HG03108 (cell line): Measurements from ENCODE around the gene TBX18.

Experiments
- ATAC-seq: cut with Tn5 transposase; IDR thresholded peaks from one replicate; pipeline ENCODE4 v1.9.1; 2021; ENCODE audit warnings: moderate library complexity; ENCODE audit not compliant: unreplicated experiment

The TBX18 gene

DNA sequence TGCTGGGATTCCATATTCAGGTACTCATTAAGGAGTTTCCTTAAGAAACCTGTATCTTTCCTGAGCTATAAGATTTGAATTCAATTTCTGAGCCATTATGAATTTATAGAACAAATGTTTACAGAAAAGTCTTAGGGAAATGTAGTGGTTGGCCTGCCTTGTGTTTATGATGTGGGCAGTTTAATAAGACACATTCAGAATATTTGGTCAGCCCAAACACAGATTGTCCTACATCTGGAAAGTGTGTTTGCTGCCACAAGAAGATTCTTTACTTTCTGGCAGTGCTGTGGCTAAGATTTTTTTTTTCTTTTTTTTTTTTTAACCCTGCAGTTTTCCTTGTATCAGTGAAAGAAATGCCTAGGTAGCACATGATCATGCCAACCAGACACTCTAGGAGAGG is 15.2 kb downstream of the TBX18 start:
- no peak for ATAC-seq

DNA sequence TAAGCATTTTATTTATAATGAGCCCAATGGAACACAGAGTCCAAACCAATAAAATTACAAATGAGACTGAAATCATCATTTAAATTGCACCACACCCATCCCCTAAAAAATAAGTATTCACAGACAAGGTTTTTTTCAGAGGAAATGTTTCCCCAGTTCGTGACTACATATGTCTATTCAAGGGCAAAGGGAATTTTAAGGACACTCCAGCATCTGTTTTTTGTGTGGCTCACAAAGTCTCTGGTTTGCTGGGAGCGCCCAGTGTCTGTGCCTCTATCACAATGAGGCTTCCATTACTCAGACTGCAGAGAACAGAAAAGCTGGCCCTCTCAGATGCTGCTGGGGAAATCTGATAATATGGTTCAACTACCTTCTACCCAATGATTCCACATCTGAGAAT is 16.0 kb downstream of the TBX18 start:
- no peak for ATAC-seq

DNA sequence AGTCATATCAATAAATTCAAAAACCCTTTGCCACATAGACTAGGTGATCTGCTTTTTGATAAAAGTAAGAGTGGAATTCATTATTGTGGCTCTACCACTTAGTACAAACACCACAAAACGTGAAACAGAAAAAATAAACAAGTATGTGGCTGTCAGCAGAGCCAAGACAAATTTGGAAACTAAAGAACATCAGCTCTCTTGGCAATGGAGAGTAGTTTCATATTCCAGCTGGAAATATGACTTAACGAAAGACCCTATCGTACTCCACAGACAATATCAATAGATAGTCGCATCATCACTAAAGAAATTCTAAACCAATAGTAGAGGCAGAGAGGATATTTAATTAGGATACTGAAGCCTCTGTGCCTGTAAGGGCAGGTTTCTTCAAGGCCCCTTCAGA is 20.8 kb downstream of the TBX18 start:
- ATAC-seq: no peak

DNA sequence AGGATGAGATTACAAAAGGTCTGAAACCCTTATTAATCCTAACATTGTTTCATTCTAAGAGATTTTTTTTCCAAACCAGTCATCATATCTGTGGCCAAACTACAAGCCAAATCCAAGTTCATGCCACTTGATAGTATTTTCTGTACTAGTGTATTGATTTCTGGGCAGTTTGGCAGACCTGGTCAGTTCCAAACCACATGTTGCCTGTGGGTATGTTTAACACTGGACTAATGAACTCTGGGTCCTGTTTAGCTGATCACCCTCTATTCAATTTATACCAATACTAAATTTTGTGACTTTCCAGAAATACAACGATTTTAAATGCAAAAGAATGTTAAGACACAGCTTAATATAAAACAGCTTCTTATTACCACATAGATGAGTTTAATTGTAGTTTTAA is 24.0 kb downstream of the TBX18 start:
- no peak for ATAC-seq

DNA sequence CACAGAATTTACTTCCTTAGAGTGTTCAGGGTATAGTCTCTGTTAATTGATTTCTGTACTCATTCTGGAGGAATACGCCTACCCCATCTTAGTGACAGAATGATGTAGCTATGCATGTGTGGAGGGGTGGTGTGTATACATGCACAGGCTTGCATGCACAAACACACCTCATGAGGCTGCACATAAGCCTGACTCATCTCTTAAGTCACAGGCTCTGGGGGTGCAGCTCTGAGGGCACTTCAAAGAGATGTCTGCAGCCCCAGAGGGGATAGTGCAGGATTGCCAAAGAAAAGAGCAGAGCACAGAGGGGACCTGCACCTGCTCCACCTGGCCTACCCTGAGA is 24.6 kb downstream of the TBX18 start:
- no peak for ATAC-seq

DNA sequence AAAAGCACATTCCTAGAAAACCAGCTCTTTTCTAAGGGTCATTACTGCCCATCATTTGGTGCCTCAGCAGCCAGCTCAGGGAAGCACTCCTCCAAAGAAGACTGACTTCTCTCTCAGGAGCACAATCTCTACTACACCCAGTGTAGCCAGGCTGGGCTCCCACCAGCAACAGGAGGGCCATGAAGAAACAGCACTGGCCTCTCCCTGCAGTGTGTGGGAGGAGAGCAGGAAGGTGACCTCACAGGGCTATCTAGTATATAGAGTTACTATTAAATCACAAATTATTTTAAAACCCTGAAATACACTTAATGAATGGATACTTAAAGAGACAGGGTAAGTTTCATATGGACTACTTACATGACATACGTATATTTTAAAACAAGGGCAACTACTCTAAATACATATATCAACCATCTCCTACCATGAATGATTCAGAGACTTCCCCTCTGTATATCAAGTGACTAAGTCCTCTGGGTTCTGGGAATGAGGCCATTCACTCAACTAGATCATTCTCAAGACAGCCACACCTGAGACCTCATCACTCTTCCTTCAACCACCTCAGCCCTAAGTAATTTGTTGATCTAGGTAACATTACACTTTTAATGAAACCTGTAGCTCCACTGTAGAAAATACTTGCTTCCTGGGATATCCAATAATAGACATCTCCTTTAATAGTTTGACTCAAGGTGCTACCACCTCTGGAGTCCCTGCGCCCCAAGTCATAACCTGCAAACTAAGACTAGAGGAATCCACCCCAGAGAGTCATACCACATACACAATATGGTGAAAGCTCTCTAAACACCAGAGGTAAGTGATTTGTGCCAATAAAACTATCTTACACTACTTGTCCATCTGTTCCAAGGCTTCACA is 25.2 kb downstream of the TBX18 start:
- ATAC-seq: no peak

DNA sequence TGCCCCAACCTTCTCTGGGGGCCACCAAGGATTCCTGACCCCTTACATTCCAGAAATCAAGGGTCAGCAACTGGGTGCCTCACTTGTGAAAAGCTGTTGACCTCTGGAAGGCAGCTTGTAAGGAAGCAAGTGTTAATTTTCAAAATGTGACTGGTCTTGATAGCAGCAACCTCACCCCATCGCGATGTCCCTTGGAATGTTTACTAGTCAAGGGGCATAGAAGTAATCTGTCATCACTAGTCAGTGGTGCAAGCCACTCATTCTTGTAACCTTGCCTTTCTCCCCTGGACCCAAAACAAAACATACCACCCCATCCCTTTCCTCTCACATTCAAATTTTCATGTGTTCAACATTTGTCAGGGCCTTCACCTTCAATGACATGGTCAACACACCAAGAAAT is 30.5 kb downstream of the TBX18 start:
- no peak for ATAC-seq

DNA sequence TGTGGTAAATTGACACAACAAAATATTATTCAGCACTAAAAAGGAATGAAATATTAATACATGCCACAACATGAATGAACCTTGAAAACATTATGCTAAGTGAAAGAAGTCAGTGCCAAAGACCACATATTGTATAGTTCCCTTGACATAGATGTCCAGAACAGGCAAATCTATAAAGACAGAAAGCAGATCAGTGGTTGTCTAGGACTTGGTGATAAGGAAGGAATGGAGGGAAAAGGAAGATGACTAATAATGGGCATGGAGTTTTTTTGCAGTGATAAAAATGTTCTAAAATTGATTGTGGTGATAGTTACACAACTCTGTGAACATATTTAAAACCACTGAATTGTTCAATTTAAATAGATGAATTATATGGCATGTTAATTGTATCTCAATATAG is 32.5 kb downstream of the TBX18 start:
- ATAC-seq: no peak

DNA sequence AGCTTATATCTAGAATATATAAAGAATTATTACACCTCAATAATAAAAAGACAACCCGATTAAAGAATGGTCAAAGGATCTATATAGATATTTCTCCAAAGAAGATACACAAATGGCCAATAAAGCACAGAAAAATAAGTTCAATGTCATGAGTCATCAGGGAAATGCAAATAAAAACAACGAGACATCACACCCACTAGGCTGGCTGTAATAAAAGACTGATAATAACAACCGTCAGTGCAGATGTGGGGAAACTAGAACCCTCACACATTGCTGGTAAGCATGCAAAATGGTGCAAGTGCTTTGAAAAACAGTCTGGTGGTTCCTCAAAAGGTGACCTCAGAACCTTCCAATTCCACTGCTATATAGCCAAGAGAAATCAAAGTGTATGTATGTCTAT is 33.0 kb downstream of the TBX18 start:
- no peak for ATAC-seq

DNA sequence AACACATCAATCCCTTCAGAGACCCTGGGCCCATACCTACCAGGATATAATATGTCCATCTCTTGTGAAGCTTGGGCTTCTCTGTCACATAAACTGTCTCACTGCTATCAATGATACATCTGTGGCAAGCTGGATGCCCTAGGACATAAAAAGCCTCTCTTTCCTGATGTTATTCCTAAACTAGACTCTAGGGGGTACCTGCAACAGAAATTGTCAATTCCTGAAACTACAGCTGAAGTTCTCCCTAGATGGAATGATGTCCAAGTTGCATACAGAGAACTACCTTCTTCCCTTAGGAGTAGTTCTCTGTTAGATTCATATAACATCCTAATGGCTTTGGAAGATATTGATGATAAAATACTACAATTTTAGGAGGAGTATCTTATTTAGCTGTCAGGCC is 35.8 kb downstream of the TBX18 start:
- no peak for ATAC-seq

DNA sequence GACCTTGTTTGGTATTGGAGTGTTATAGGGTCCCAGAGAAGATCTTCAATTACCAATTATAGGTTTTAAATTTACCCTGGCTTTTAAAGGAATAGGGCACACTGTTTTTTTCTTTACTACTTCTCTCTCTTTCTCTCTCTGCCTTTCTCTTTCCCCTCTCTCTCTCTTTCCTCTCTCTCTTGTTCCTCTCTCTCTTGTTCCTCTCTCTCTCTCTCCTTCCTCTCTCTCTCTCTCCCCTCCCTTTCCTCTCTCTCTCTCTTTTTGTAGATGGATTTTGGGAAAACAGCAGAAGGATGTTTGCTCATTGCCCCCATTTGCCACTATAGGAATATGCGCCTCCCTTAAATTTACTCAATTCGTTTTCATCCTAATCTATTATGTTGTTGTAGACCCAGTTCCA is 45.2 kb downstream of the TBX18 start:
- ATAC-seq: no peak

DNA sequence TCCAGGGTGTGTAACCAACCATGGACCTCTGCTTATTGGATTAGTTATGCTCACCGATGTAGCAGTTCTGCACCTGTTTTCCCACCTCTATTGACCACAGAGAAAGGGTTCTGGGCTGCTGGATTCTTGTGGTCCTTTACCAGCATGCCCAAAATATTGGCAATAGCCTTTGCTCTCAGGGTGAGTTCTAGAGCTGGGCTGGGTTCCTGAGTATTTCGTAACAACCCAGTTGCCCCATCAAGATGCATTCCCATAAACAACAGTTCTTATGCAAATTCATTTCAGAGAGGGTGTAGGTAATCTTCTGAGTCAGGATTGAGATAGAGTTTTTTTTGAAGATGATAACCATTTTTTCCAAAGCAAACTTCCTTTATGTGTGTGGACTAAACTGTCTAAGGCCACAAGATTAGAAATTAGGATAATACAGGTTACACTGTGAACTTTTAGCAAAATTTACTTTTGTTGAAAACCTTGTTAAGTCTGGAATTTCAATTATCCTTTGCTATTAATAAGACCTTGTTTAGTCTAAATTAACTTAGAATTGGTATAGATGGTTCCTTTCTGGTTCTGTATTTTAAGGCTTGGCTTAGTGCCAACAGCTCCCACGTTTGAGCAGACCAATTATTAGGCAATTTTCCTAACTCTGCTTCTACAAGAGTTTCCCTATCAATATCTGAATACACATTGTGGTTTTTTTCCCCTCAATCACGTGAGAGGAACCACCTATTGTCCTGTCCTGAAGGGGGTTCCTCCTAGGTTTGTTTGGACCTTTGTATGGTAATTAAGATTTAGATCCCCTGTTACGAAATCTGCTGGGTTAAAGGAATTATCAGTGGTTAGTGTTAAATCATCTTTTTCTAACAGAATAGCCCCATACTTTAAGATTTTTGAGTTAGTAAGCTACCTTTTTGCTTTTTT is 46.1 kb downstream of the TBX18 start:
- no peak for ATAC-seq

DNA sequence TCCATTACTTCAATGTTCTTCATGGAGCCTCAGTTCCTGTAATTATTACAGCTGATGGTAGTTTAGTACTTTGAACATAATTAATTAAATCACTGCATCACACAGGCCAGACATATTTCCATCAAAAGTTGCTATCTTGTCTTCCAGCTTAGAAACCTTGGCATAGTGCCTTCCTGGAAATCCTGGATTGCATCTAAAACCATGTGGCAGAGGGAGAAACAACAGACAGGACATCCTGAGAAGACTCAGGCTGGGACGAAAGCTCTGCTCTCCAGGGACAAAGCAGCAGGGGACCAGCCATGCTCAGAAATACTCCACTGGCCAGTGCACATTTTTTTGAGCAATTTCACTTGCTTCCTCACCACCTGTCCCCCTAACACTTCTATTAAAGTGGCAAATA is 55.3 kb downstream of the TBX18 start:
- ATAC-seq: no peak

DNA sequence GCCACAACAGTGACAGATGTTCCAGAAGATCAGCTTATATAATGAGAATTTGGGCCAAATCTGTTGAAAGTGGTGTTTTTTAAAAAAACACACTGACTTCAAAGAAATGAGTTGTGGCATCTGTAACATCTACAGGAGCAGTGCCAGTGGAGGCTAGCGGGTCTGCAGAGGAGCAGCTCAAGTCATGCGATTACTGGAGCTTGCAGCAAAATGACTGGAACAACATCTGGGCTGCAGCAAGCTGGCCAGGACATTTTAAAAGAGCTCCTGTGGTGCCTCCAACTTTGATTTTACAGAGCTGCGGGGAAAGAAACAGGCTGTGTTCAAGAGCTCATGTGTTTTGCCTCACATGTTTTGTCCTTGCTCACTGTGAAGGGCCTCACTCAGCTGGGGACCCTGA is 57.2 kb downstream of the TBX18 start:
- ATAC-seq: no peak

DNA sequence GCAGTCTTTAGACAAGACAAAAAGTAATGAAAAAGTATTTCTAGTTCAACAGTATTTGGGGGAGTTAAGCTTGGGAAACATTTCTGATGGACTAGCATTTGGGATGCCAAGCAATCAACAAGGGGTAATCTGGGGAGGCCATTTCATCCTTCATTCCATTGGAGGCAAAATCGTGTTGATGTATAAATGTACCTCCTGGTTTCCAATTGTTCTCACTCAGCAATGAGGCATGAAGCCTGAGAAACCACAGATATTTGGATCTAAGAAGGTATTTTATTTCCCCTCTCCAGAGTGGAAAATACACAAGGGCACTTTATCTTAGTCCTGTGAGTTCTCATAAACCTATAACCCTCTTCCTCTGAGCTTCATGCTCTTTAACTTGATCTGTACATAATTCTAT is 68.2 kb downstream of the TBX18 start:
- no peak for ATAC-seq

DNA sequence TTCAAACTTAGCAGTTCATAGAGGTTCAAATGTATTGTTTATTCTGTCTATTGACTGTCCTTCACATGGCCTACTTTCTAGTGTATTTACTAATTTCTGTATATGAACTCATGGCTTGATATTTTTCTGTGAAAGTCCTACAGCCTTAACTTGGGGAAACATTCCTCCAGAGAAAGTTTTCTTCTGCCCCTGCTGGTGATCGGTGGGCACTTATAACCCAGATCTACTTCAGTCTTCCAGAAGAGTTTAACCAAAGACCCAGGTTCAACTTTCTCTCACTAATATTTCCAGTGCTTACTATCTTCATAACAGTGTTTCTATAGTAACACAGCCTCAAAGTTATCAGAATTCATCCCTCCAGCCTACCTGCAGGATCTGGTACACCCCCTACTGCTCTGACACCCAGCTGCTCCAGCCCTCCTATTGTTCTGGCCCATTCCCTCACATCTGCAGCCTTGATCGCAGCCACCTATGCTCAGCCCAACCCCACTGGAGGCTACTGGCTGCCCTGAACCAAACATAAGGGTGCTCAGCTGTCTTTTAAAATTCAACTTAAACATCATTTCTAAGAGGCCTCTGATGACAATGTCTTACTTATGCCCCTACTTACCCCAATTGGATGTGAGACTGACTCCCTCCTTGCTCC is 72.3 kb downstream of the TBX18 start:
- ATAC-seq: no peak

DNA sequence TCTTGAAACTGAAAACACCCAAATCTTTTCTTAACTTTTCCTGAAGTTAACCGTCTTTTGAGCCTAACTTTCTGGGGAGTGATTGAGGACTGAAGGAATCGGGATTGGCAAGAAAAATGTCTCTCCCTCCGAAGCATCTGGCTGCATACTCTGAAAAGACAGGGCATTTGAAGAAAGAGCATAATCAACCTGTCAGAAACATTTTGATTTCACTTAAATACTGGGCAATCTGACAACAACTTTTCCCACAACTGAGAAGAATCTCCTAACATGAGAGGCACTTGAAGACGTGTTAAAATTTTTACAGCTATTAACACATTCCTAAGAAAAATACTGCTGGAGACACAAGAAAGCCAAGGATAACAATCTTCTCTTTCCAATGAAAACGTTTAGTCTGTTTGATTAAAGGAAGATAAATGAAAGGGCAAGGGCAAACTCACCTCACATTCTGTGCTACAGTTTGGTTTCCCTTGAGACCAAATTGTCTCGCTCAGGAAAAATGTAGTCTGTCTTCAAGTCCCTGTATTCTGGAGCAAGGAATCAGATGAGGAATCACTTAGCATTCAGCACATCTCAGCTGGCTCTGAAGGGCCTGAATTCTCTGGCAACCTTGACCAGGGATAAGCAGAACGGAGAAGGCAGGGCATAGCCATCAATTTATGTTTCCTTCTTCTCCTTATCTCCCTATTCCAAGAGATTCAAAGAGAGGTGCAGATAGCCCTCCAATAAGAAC is 76.1 kb downstream of the TBX18 start:
- no peak for ATAC-seq

DNA sequence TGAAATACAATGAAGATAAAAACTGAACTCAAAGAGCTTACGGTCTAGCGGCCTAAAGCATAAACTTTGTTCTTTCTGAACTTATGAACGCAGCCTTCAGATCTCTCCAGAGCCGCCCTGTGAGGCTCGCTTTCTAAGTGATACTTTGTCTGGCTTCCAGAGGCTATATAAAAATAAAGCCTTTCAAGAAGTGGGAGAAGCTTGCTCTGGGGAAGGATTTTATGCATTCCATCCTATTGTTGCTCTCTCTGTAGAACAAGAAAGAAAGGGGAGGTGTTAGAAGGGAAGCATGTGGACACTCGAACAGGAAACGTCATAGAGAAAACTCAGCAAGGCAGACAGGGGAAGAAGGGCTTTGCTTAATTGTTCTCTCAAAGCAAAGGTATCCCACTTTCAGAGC is 77.0 kb downstream of the TBX18 start:
- no peak for ATAC-seq

DNA sequence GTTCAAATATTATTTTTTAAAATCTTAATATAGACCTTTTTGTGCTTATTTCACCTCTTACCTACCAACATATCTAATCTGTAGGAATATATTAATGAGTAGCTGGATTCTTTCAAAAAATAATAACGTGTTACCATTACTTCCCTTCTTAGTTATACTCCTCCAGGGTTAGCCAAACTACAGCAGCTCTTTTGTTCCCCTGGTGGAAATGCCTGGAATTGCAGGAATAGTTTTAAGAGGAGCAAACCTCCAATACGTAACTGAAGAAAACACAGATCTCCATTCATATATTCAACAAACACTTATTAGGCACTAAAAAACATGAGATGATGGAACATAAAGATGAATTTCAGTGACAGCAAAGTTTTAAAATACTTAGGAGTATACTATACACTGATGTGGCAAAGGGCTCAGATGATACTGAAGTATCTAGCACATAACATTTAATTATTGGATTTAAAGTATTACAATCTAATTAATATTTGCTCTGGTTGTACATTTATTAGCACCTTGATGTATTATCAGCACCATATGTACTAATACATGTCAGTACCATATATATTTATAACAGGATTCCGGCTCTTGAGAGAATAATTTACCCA is 78.3 kb downstream of the TBX18 start:
- no peak for ATAC-seq

DNA sequence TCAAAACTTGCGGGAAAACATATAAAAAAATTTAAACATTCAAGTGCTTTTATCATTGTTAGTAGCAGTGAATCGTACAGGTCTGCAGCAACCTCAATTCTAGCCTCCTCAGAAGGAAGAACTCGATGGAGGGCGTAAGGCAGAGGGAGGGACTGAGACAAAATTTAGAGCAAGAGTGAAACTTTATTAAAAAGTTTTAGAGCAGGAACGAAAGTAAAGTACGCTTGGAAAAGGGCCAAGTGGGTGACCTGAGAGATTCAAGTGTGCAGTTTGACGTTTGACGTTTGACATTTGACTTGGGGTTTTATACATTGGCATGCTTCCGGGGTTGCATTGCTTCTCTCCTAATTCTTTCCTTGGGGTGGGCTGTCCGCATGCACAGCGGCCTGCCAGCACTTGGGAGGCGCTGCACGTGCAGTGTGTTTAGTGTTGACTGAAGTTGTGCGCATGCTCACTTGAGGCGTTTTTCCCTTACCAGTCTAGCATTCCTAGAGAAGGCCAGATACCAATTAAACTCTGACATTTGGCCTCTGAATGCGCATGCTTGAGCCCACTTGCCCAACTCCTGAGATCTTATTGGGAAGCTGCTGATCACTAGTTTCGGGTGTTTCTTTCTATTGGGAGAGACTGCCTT is 82.6 kb downstream of the TBX18 start:
- no peak for ATAC-seq
